Measurements from ENCODE around the gene ACTN3.

Gene ACTN3

DNA sequence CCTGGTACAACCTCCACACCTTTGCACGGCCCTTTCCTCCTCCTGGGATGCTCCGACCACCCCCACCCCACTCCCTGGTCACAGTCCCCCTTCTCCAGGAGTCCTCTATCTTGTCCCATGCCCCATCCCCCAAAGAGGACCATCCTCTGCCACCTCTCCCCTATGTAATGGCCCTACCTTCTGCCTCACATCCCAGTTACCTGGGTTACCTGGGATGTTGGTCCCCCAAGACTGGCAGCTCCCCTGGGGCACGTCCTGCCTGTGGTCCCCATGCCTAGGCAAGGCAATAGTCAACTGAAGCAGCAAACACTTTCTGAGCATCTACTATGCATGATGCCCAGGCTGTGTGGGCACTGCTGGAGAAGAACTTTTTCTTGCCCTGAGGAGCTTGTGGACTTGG, 8.7 kb downstream of the ACTN3 start:
- TF ChIP-seq GATA3 (IDR thresholded peaks at IDR 0.05; ENCODE audit: low read depth, low read length) (no peak), GATA2 (IDR thresholded peaks at IDR 0.05; ENCODE audit: low read depth, low read length) (no peak)

GRCh38 chr11:66556086-66556485, 9.4 kb downstream of the ACTN3 start:
- TF ChIP-seq GATA3 (IDR thresholded peaks at IDR 0.05; ENCODE audit: low read depth, low read length) (no peak), GATA2 (IDR thresholded peaks at IDR 0.05; ENCODE audit: low read depth, low read length) (no peak)

DNA sequence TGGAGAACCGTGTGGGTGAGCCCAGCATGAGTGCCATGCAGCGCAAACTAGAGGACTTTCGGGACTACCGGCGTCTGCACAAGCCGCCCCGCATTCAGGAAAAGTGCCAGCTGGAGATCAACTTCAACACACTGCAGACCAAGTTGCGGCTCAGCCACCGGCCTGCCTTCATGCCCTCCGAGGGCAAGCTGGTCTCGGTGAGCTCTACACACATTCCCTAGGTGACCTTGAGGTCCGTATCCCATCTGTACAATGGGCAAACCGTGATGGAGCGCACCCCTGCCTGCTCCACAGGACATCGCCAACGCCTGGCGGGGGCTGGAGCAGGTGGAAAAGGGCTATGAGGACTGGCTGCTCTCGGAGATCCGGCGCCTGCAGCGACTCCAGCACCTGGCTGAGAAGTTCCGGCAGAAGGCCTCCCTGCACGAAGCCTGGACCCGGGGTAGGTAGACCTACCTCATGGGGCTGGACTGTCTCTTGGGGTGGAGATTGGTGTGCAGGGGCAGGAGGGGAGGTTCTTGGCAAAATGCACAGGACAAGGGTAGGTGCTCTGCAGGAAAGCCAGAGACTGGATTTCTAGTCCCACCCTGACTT, 11.1 kb downstream of the ACTN3 start:
- no peak for TF ChIP-seq GATA3 (IDR thresholded peaks at IDR 0.05; ENCODE audit: low read depth, low read length)

GRCh38 chr11:66559142-66559865, 12.6 kb downstream of the ACTN3 start:
- TF ChIP-seq GATA2 (IDR thresholded peaks at IDR 0.05; ENCODE audit: low read depth, low read length) (no peak), GATA3 (IDR thresholded peaks at IDR 0.05; ENCODE audit: low read depth, low read length) (no peak)

DNA sequence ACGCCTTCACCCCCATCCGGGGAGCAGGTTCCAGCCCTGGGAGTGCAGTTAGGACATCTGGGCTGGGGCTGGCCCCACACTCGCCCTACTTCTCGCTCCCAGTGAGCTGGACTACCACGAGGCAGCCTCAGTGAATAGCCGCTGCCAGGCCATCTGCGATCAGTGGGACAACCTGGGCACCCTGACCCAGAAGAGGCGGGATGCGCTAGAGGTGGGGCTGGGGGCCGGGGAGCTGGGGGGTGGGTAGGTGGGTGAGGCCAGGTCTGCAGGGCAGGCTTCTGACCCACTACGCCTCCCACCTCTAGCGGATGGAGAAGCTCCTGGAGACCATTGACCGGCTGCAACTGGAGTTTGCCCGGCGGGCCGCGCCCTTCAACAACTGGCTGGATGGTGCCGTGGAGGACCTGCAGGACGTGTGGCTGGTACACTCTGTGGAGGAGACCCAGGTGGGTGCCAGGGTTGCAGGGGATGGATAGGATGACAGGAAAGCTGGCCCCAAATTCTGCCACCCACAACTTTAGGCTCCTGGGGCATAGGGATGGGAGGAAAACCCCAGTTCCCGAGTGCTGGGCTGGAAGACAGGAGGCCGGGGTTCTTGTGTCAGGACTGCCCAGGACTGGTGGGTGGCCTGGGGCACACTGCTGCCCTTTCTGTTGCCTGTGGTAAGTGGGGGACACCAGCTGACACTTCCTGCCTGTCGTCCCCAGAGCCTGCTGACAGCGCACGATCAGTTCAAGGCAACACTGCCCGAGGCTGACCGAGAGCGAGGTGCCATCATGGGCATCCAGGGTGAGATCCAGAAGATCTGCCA, 13.4 kb downstream of the ACTN3 start:
- TF ChIP-seq GATA3 (IDR thresholded peaks at IDR 0.05; ENCODE audit: low read depth, low read length) (no peak), GATA2 (IDR thresholded peaks at IDR 0.05; ENCODE audit: low read depth, low read length) (no peak)

GRCh38 chr11:66561178-66561974, 14.7 kb downstream of the ACTN3 start:
- TF ChIP-seq GATA3 (IDR thresholded peaks at IDR 0.05; ENCODE audit: low read depth, low read length) (no peak), GATA2 (IDR thresholded peaks at IDR 0.05; ENCODE audit: low read depth, low read length) (no peak)

- TF ChIP-seq GATA2 (IDR thresholded peaks at IDR 0.05; ENCODE audit: low read depth, low read length) (no peak), GATA3 (IDR thresholded peaks at IDR 0.05; ENCODE audit: low read depth, low read length) (no peak)
These were observed 15.2 kb downstream of the ACTN3 start for GRCh38 chr11:66561975-66562248.

DNA sequence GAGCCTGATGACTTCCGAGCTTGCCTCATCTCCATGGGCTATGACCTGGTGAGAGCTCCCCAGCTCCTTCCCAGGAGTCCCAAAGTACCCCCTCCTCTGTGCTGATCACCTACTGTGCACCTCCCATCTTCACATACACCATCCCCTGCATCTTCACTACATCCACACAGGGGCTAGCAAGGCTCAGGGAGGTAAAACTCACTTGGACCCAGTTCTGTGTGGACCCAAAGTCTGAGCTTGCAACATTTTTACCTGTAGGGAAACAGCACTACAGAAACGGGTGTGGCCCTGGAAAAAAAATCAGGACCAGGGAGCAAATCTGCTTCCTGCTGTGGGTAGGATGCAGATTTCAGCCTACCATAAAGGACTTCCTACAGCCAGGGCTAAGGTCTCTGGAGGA, 15.6 kb downstream of the ACTN3 start:
- TF ChIP-seq GATA3 (IDR thresholded peaks at IDR 0.05; ENCODE audit: low read depth, low read length) (no peak), GATA2 (IDR thresholded peaks at IDR 0.05; ENCODE audit: low read depth, low read length) (no peak)

DNA sequence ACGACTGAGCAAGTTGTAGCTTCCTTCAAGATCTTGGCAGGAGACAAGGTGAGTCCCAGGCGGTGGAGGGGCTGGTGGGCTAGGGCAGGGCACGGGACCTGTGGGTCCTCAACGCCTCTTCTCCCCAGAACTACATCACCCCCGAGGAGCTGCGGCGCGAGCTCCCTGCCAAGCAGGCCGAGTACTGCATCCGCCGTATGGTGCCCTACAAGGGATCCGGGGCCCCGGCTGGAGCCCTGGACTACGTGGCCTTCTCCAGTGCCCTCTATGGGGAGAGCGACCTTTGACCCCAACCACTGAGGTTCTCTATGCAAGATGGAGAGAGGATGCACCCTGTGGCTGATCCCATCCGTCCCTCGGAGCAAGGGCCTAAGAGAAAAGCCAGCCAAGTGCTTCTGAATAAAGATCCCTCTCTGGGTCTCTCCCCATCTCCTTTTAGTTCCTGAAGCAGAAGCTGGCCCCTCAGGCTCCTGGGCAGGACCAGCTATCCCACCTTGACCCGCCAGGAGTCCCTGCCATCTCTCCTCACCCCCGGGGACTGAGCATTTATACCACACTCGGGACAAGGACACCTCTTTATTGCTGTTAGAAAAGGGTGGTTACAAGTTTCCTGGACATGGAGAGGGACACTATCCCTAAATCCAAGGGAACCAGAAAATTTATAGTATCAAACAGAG, 16.3 kb downstream of the ACTN3 start:
- TF ChIP-seq GATA2 (IDR thresholded peaks at IDR 0.05; ENCODE audit: low read depth, low read length) (no peak), GATA3 (IDR thresholded peaks at IDR 0.05; ENCODE audit: low read depth, low read length) (no peak)

GRCh38 chr11:66563832-66564231, 17.1 kb downstream of the ACTN3 start:
- TF ChIP-seq GATA3 (IDR thresholded peaks at IDR 0.05; ENCODE audit: low read depth, low read length) (no peak), GATA2 (IDR thresholded peaks at IDR 0.05; ENCODE audit: low read depth, low read length) (no peak)

DNA sequence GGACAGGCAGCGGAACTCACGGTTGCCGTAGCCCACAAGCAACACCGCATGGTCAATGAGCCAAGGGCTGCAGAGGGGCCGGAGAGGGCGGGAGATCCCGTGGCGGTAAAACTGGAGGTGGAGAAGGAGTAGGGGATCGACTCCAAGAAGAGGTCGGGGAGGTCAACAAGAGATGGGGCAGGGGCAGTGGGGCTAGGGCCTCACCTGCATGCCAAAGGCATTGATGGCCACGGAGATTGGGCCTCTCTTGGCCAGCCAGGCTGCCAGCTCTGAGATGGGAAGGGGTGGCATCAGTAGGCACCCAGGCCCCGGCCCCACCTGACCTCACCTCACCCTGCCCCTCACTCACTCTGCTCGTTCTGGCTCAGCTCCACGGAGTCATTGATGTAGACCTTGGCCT, 17.8 kb downstream of the ACTN3 start:
- TF ChIP-seq GATA3 (IDR thresholded peaks at IDR 0.05; ENCODE audit: low read depth, low read length) (no peak), GATA2 (IDR thresholded peaks at IDR 0.05; ENCODE audit: low read depth, low read length) (no peak)

DNA sequence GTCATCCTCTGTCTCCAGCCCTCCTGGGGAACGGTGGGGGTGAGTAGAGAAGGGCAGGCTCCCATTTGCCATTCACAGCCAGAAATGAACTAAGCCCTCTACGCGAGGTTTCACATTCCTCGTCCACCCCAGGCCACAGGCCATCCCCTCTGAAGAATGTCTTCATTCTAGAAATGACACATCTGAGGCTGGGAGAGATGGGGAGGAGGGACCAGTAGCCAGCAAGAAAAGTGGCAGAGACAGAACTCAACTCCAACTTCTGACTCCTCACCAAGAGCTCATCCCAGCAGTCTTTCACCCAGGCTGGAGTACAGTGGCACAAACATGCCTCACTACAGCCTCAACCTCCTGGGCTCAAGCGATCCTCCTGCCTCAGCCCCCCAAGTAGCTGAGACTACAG, 18.3 kb downstream of the ACTN3 start:
- TF ChIP-seq GATA2 (IDR thresholded peaks at IDR 0.05; ENCODE audit: low read depth, low read length), result no peak
- TF ChIP-seq GATA3 (IDR thresholded peaks at IDR 0.05; ENCODE audit: low read depth, low read length), result no peak

DNA sequence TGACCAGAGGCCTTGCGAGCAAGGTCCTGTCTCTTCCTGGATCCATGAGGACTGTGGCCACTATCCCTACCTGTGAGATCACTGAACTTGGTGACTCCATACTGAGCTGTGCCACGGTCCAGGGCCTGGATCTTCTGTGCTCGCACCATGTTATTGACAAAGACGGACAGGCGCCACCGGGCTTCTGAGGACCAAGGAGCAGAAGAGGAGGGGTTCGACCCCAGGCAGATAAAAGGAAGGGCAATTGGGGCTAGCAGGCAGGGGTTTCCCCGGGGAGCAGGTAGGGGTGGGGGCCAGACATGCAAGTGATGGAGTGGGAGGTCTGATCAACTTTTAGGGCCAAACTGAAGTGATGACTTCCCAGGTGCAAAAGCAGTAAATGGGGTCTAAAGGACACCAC, 19.5 kb downstream of the ACTN3 start:
- TF ChIP-seq GATA3 (IDR thresholded peaks at IDR 0.05; ENCODE audit: low read depth, low read length), result no peak
- TF ChIP-seq GATA2 (IDR thresholded peaks at IDR 0.05; ENCODE audit: low read depth, low read length), result no peak

- TF ChIP-seq GATA3 (IDR thresholded peaks at IDR 0.05; ENCODE audit: low read depth, low read length) (no peak), GATA2 (IDR thresholded peaks at IDR 0.05; ENCODE audit: low read depth, low read length) (no peak)
These were observed 21.1 kb downstream of the ACTN3 start for GRCh38 chr11:66567787-66568123.

All from SH-SY5Y (cell line).